ENCODE results near the gene FCHSD1. TPM values are rescaled to one million over a fixed set of nuclear protein-coding genes. Genes with fewer than 3 reads are reported as not detected.

The FCHSD1 gene
- polyA plus RNA-seq, 1 of the 3 experiments (the other 2 are of a cell fraction), result 49.2 TPM

DNA sequence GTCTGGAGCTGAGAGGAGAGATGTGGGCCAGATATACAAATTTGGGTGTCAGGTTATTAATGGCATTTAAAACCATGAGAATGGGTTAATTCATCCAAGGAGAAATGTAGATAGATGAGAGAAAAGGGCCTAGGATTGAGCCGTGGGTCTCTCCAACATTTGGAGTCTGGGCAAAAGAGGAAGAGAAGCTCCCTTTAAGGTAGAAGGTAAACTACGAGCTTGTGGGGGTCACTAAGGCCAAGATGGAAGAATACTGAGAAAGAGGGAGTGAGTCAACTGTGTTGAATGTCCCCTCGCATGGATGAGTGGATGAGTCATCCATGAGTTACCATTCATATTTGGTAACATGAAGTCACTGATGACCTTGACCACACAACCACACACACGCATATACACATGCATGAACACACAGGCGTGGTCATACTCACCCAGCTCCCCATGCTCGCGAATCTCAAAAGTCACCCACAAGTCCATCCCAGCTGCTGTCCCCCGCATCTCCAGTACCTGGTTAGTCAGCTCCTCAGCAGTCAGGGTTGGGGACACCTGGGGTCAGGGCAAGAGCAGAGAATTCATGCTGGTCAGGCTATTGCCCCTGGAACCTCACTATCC, 6.8 kb upstream of the FCHSD1 start:
- peak overlapping the region in 1 of 2 experiments; percentile 48; a peak in 2 of 4 replicates for H3K27ac ChIP-seq (ENCODE audit: low read depth in 2 of 2, low read length in 1 of 2)
- H3K9me2 ChIP-seq, result no peaks in the 10 kb centered on the region
- ChIA-PET CTCF (interaction anchor here (1.1 to 2.7 kb wide), 5 partner anchors 9 to 311 kb away, joined by 3 to 17 read pairs (median 8); partner anchors contain the start of gene DIAPH1), POLR2A (interaction anchor here (1.7 to 2.5 kb wide), 2 partner anchors 18 to 22 kb away, joined by 3 to 9 read pairs; partner anchors contain the start of genes HDAC3 and RELL2)
- H3K4me2 ChIP-seq, result no peak overlapping the region
- H3K4me3 ChIP-seq (ENCODE audit: low read depth in 2 of 2, low read length in 1 of 2), result no peak overlapping the region
- WGBS (ENCODE audit: low lambda C conversion rate), result 71% methylated on average over 8 of the region's 8 CpGs
- peaks cover 20 to 59% of the 10 kb centered on the region in 2 experiments for H3K36me3 ChIP-seq (replicated peaks in 1 of 2; ENCODE audit: control insufficient read depth in 1 of 2, insufficient read depth in 2 of 2, low read length in 1 of 2)
- H4K20me1 ChIP-seq (ENCODE audit: insufficient read depth), result no peaks in the 10 kb centered on the region
- no peak for TF ChIP-seq TEAD4 (IDR thresholded peaks at IDR 0.05; ENCODE audit: borderline replicate concordance, insufficient read depth)
- no peak for TF ChIP-seq ELF1 (IDR thresholded peaks at IDR 0.05)
- TF ChIP-seq CHD2 (IDR thresholded peaks at IDR 0.05; ENCODE audit: low read length, partially characterized antibody), result no peak
- peak; percentile 62; the same call in 1 of the 2 replicates for TF ChIP-seq JUND (IDR thresholded peaks at IDR 0.05)
- TF ChIP-seq RCOR1 (IDR thresholded peaks at IDR 0.05; ENCODE audit: low read length), result no peak
- TF ChIP-seq FOXM1 (IDR thresholded peaks at IDR 0.05; ENCODE audit: low read depth), result no peak
- peak; percentile 75; the same call in 1 of the 2 replicates for TF ChIP-seq FOSL2 (IDR thresholded peaks at IDR 0.05; ENCODE audit: borderline replicate concordance, low read depth)
- no peak for TF ChIP-seq SIN3A (IDR thresholded peaks at IDR 0.05; ENCODE audit: borderline replicate concordance, low read depth, low read length)
- TF ChIP-seq POLR2AphosphoS5 (IDR thresholded peaks at IDR 0.05; ENCODE audit: low read depth, low read length), result no peak
- H2AFZ ChIP-seq (ENCODE audit: low read depth), result no peak overlapping the region
- H3K4me1 ChIP-seq (ENCODE audit: control insufficient read depth in 1 of 2, insufficient read depth in 2 of 2, low read depth in 1 of 2, low read length in 1 of 2), result peaks cover 0 to 8% of the 10 kb centered on the region in 2 experiments; a peak in 2 of 4 replicates
- H3K79me2 ChIP-seq (ENCODE audit: insufficient read depth), result no peaks in the 10 kb centered on the region
- H3K9ac ChIP-seq, result no peak overlapping the region
- no peak for DNase-seq
- H3K9me3 ChIP-seq, result no peaks in the 10 kb centered on the region
- H3K27me3 ChIP-seq (ENCODE audit: insufficient read depth), result no peaks in the 10 kb centered on the region
- H3F3A ChIP-seq (replicated peaks; ENCODE audit: insufficient read depth), result no peaks in the 10 kb centered on the region

DNA sequence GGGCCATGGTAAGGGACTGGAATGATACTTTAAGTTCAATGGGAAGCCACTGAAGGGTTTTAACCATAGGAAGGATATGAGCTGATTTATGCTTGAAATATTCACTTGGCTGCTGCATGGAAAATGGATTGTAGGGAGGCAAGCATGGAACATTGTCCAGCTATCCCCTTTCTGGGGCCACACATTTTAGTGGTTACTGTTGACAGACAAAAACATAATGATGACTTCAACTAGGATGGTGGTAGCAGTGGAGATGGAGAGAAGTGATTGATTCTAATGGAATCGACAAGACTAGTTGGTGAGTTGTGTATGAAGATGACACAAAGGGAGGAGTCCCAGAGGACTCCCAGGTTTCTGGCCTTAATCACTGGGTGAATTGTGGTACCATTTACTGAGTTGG, 6.2 kb upstream of the FCHSD1 start:
- TF ChIP-seq, protein P1, sequence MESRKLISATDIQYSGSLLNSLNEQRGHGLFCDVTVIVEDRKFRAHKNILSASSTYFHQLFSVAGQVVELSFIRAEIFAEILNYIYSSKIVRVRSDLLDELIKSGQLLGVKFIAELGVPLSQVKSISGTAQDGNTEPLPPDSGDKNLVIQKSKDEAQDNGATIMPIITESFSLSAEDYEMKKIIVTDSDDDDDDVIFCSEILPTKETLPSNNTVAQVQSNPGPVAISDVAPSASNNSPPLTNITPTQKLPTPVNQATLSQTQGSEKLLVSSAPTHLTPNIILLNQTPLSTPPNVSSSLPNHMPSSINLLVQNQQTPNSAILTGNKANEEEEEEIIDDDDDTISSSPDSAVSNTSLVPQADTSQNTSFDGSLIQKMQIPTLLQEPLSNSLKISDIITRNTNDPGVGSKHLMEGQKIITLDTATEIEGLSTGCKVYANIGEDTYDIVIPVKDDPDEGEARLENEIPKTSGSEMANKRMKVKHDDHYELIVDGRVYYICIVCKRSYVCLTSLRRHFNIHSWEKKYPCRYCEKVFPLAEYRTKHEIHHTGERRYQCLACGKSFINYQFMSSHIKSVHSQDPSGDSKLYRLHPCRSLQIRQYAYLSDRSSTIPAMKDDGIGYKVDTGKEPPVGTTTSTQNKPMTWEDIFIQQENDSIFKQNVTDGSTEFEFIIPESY (IDR thresholded peaks at IDR 0.05; ENCODE audit: borderline replicate concordance, low read depth), result no peak
- TF ChIP-seq, protein P2, sequence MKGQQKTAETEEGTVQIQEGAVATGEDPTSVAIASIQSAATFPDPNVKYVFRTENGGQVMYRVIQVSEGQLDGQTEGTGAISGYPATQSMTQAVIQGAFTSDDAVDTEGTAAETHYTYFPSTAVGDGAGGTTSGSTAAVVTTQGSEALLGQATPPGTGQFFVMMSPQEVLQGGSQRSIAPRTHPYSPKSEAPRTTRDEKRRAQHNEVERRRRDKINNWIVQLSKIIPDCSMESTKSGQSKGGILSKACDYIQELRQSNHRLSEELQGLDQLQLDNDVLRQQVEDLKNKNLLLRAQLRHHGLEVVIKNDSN (IDR thresholded peaks at IDR 0.05; ENCODE audit: borderline replicate concordance, low read depth), result no peak
- TF ChIP-seq, protein P3, sequence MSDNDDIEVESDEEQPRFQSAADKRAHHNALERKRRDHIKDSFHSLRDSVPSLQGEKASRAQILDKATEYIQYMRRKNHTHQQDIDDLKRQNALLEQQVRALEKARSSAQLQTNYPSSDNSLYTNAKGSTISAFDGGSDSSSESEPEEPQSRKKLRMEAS (IDR thresholded peaks at IDR 0.05; ENCODE audit: low read depth), result no peak
- TF ChIP-seq RXRA (IDR thresholded peaks at IDR 0.05; ENCODE audit: borderline replicate concordance, low read depth), result no peak
- H3K36me3 ChIP-seq (replicated peaks in 1 of 2; ENCODE audit: control insufficient read depth in 1 of 2, insufficient read depth in 2 of 2, low read length in 1 of 2), result peaks cover 18 to 53% of the 10 kb centered on the region in 2 experiments
- no peaks in the 10 kb centered on the region for H3K9me2 ChIP-seq
- peak overlapping the region in 1 of 2 experiments; percentile 48; a peak in 2 of 4 replicates for H3K27ac ChIP-seq (ENCODE audit: low read depth in 2 of 2, low read length in 1 of 2)
- H3K9me3 ChIP-seq, result no peaks in the 10 kb centered on the region
- H3K27me3 ChIP-seq (ENCODE audit: insufficient read depth), result no peaks in the 10 kb centered on the region
- H4K20me1 ChIP-seq (ENCODE audit: insufficient read depth), result no peaks in the 10 kb centered on the region
- H3F3A ChIP-seq (replicated peaks; ENCODE audit: insufficient read depth), result peaks cover under 1% of the 10 kb centered on the region
- H3K4me2 ChIP-seq, result no peak overlapping the region
- ChIA-PET POLR2A (no interaction called here), CTCF (interaction anchor here (1.2 to 2.7 kb wide), 5 partner anchors 7 to 303 kb away, joined by 3 to 17 read pairs (median 8); partner anchors contain the start of gene DIAPH1)
- H3K9ac ChIP-seq, result no peak overlapping the region
- no peak overlapping the region for H3K4me3 ChIP-seq (ENCODE audit: low read depth in 2 of 2, low read length in 1 of 2)
- no peak for DNase-seq
- no peaks in the 10 kb centered on the region for H3K79me2 ChIP-seq (ENCODE audit: insufficient read depth)
- 100% methylated on average over 1 of the region's 1 CpG for WGBS (ENCODE audit: low lambda C conversion rate)
- peaks cover 0 to 8% of the 10 kb centered on the region in 2 experiments; a peak in 2 of 4 replicates for H3K4me1 ChIP-seq (ENCODE audit: control insufficient read depth in 1 of 2, insufficient read depth in 2 of 2, low read depth in 1 of 2, low read length in 1 of 2)
- H2AFZ ChIP-seq (ENCODE audit: low read depth), result no peak overlapping the region
